GM23338 (cell line): ENCODE measurements around the gene NPHS2. TPM values are rescaled to one million over a fixed set of nuclear protein-coding genes. Genes with fewer than 3 reads are reported as not detected.

Experiments used
- ATAC-seq: fragments of 200-7000 bp; cut with Tn5 transposase; 3 replicates; pipeline ENCODE4 v1.9.1; 2020
- DNase-seq: peaks from one replicate; pipeline ENCODE4 v3.0.0-alpha.2; 2015; ENCODE audit warnings: low spot score
- H2AFZ ChIP-seq: fragments of 200-600 bp; sonication (generic); 2 replicates; pipeline ENCODE4 v1.8.0; 2016; ENCODE audit warnings: antibody characterized with exemption, mild to moderate bottlenecking, moderate library complexity
- H3F3A ChIP-seq: fragments of 200-600 bp; sonication (generic); replicated peaks from 2 replicates; pipeline ENCODE4 v1.8.0; 2017; ENCODE audit warnings: antibody characterized with exemption, mixed run types, low read depth
- H3K27ac ChIP-seq: fragments of 200-600 bp; sonication (generic); 2 replicates; pipeline ENCODE4 v1.6.1; 2016; ENCODE audit warnings: low read depth
- H3K27me3 ChIP-seq: fragments of 200-600 bp; sonication (generic); 2 replicates; pipeline ENCODE4 v1.8.0; 2016; ENCODE audit warnings: mild to moderate bottlenecking, mixed run types, moderate library complexity; ENCODE audit not compliant: insufficient read depth
- H3K36me3 ChIP-seq: fragments of 200-600 bp; sonication (generic); 2 replicates; pipeline ENCODE4 v1.8.0; 2016; ENCODE audit warnings: mild to moderate bottlenecking; ENCODE audit not compliant: insufficient read depth
- H3K4me1 ChIP-seq: fragments of 200-600 bp; sonication (generic); 2 replicates; pipeline ENCODE4 v1.8.0; 2016; ENCODE audit warnings: mild to moderate bottlenecking, moderate library complexity; ENCODE audit not compliant: insufficient read depth
- H3K4me2 ChIP-seq: fragments of 200-600 bp; sonication (generic); 2 replicates; pipeline ENCODE4 v1.7.1; 2017; ENCODE audit warnings: mixed run types
- H3K4me3 ChIP-seq: fragments of 200-600 bp; sonication (generic); 2 replicates; pipeline ENCODE4 v1.6.1; 2016; ENCODE audit warnings: mixed run types
- H3K79me2 ChIP-seq: fragments of 200-600 bp; sonication (generic); replicated peaks from 2 replicates; pipeline ENCODE4 v1.8.0; 2017; ENCODE audit warnings: mild to moderate bottlenecking; ENCODE audit not compliant: insufficient read depth
- H3K9me2 ChIP-seq: fragments of 200-600 bp; sonication (generic); 2 replicates; pipeline ENCODE4 v1.8.0; 2017; ENCODE audit not compliant: insufficient read depth
- H4K20me1 ChIP-seq: fragments of 200-600 bp; sonication (generic); replicated peaks from 2 replicates; pipeline ENCODE4 v1.8.0; 2017; ENCODE audit warnings: mild to moderate bottlenecking; ENCODE audit not compliant: insufficient read depth
- H3K27ac Mint-ChIP-seq: 2 replicates; pipeline ENCODE4 v1.8.0; 2020; ENCODE audit warnings: inconsistent platforms, mild to moderate bottlenecking, moderate library complexity, mixed read lengths
- H3K27me3 Mint-ChIP-seq: 3 replicates; pipeline ENCODE4 v1.8.0; 2022; ENCODE audit warnings: low read depth, mild to moderate bottlenecking, moderate library complexity, mixed read lengths, inconsistent platforms; ENCODE audit not compliant: insufficient read depth, poor library complexity
- H3K36me3 Mint-ChIP-seq: 3 replicates; pipeline ENCODE4 v1.8.0; 2021; ENCODE audit warnings: low read depth, mild to moderate bottlenecking, inconsistent platforms, moderate library complexity, mixed read lengths
- H3K4me1 Mint-ChIP-seq: 3 replicates; pipeline ENCODE4 v1.8.0; 2020; ENCODE audit warnings: mild to moderate bottlenecking, inconsistent platforms, mixed read lengths
- H3K4me3 Mint-ChIP-seq: 3 replicates; pipeline ENCODE4 v1.8.0; 2021; ENCODE audit warnings: moderate library complexity, mild to moderate bottlenecking, inconsistent platforms, mixed read lengths
- H3K9me3 Mint-ChIP-seq: 3 replicates; pipeline ENCODE4 v1.8.0; 2020; ENCODE audit warnings: moderate library complexity, mild to moderate bottlenecking, inconsistent platforms, mixed read lengths
- CREB1 ChIP-seq: fragments of 250-450 bp; sonication (Bioruptor Pico); IDR thresholded peaks from 2 replicates; pipeline ENCODE4 v1.5.0; 2020; ENCODE audit warnings: low read depth, mild to moderate bottlenecking, moderate library complexity
- EZH2 ChIP-seq: fragments of 200-600 bp; sonication (generic); IDR thresholded peaks from one replicate; pipeline ENCODE4 v1.8.0; 2017; ENCODE audit warnings: antibody characterized with exemption, mild to moderate bottlenecking, low read depth; ENCODE audit not compliant: unreplicated experiment
- EZH2phosphoT487 ChIP-seq: fragments of 200-600 bp; sonication (generic); IDR thresholded peaks from one replicate; pipeline ENCODE4 v1.8.1; 2018; ENCODE audit warnings: antibody characterized with exemption; ENCODE audit not compliant: unreplicated experiment
- JUNB ChIP-seq: IDR thresholded peaks from one replicate; pipeline ENCODE4 v1.6.1; 2016; ENCODE audit warnings: antibody characterized with exemption; ENCODE audit not compliant: unreplicated experiment
- NANOG ChIP-seq: IDR thresholded peaks from 2 replicates; pipeline ENCODE4 v1.6.1; 2016; ENCODE audit warnings: antibody characterized with exemption, borderline replicate concordance
- POLR2AphosphoS5 ChIP-seq: IDR thresholded peaks from 2 replicates; pipeline ENCODE4 v1.6.1; 2016; ENCODE audit warnings: antibody characterized with exemption, low read depth
- STAT1 ChIP-seq: IDR thresholded peaks from one replicate; pipeline ENCODE4 v1.6.1; 2016; ENCODE audit warnings: antibody characterized with exemption; ENCODE audit not compliant: unreplicated experiment
- ZNF114 ChIP-seq: fragments of 250-450 bp; sonication (Bioruptor Pico); IDR thresholded peaks from 2 replicates; pipeline ENCODE4 v1.5.0; 2020; ENCODE audit warnings: mild to moderate bottlenecking, moderate library complexity
- ZNF331 ChIP-seq: fragments of 250-450 bp; sonication (Bioruptor Pico); IDR thresholded peaks from 2 replicates; pipeline ENCODE4 v1.5.0; 2020; ENCODE audit warnings: low read depth, mild to moderate bottlenecking, moderate library complexity
- polyA plus RNA-seq: library from polyadenylated mRNA; unstranded; fragments of >200 nt; fragmentation: Nextera tagmentation; extraction: Ambion mirVana; gene quantifications from 2 replicates; pipeline ENCODE4 v1.2.1, GENCODE V29; 2016
- total RNA-seq: library from RNA; depleted of rRNA; stranded (reverse); fragments of >200 nt; shearing (Covaris generic); gene quantifications from 2 replicates; pipeline ENCODE4 v1.2.3, GENCODE V29; 2014
- TF ChIP-seq, protein P1 (sequence below), 2 experiments: fragments of 200-600 bp in 1 of 2; sonication (generic) in 1 of 2; conservative IDR thresholded peaks; 2 replicates each; pipeline versions ENCODE4 v1.5.1 to v1.6.1; 2016 to 2017; ENCODE audit warnings: antibody characterized with exemption in 2 of 2, low read depth in 2 of 2, mild to moderate bottlenecking in 2 of 2, moderate library complexity in 1 of 2
- TF ChIP-seq, protein P2 (sequence below): fragments of 250-450 bp; sonication (Bioruptor Pico); IDR thresholded peaks from 2 replicates; pipeline ENCODE4 v1.5.0; 2020; ENCODE audit warnings: mild to moderate bottlenecking, moderate library complexity
- TF ChIP-seq, protein P3 (sequence below): IDR thresholded peaks from one replicate; pipeline ENCODE4 v1.6.1; 2018; ENCODE audit warnings: antibody characterized with exemption; ENCODE audit not compliant: unreplicated experiment
- TF ChIP-seq, protein P4 (sequence below): IDR thresholded peaks from 2 replicates; pipeline ENCODE4 v1.6.1; 2016; ENCODE audit warnings: antibody characterized with exemption

Gene NPHS2
- total and polyA plus RNA-seq, 2 experiments from 2014 or later, result not detected

DNA sequence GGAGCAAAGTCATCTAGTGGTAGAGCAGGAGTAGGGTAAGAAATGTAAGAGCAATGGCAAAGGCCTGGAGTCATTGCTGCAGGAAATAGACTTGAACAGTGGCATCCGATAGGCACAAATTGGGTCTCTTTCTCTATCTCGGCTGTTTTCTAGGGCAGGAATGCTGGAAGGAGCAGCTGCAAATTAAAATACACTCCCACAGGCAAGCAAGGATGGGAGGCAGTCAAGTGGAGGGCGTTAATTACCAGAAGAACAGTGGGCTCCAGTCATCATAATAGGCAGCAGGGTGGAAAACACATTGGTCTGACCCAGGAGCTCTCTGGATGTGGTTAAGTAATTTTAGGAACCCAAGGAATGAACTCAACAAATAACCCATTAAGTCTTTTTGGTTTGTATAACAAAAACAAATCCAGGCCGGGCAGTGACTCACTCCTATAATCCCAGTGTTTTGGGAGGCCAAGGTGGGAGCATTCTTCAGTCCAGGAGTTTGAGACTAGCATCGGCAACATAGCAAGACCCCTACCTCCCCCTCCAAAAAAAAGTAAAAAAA, 8.1 kb upstream of the NPHS2 start:
- Histone ChIP-seq H3K27ac (no peak overlapping the region), H3K4me2 (no peak overlapping the region), H3K27me3 (peaks cover 45% of the 10 kb centered on the region), H3K9me2 (peaks cover 7% of the 10 kb centered on the region; the same call in 1 of the 2 replicates), H3K36me3 (no peaks in the 10 kb centered on the region), H3K79me2 (no peaks in the 10 kb centered on the region), H2AFZ (no peak overlapping the region), H3K4me3 (no peak overlapping the region), H3K4me1 (no peaks in the 10 kb centered on the region; the same call in 1 of the 2 replicates), H4K20me1 (no peaks in the 10 kb centered on the region), H3F3A (no peaks in the 10 kb centered on the region)
- no peak for TF ChIP-seq CREB1
- TF ChIP-seq EZH2, result no peak
- TF ChIP-seq, protein P1, sequence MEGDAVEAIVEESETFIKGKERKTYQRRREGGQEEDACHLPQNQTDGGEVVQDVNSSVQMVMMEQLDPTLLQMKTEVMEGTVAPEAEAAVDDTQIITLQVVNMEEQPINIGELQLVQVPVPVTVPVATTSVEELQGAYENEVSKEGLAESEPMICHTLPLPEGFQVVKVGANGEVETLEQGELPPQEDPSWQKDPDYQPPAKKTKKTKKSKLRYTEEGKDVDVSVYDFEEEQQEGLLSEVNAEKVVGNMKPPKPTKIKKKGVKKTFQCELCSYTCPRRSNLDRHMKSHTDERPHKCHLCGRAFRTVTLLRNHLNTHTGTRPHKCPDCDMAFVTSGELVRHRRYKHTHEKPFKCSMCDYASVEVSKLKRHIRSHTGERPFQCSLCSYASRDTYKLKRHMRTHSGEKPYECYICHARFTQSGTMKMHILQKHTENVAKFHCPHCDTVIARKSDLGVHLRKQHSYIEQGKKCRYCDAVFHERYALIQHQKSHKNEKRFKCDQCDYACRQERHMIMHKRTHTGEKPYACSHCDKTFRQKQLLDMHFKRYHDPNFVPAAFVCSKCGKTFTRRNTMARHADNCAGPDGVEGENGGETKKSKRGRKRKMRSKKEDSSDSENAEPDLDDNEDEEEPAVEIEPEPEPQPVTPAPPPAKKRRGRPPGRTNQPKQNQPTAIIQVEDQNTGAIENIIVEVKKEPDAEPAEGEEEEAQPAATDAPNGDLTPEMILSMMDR (conservative IDR thresholded peaks at IDR 0.05; ENCODE audit: low read depth in 2 of 2), result no peak
- TF ChIP-seq STAT1, result no peak
- TF ChIP-seq EZH2phosphoT487, result no peak
- TF ChIP-seq, protein P2, sequence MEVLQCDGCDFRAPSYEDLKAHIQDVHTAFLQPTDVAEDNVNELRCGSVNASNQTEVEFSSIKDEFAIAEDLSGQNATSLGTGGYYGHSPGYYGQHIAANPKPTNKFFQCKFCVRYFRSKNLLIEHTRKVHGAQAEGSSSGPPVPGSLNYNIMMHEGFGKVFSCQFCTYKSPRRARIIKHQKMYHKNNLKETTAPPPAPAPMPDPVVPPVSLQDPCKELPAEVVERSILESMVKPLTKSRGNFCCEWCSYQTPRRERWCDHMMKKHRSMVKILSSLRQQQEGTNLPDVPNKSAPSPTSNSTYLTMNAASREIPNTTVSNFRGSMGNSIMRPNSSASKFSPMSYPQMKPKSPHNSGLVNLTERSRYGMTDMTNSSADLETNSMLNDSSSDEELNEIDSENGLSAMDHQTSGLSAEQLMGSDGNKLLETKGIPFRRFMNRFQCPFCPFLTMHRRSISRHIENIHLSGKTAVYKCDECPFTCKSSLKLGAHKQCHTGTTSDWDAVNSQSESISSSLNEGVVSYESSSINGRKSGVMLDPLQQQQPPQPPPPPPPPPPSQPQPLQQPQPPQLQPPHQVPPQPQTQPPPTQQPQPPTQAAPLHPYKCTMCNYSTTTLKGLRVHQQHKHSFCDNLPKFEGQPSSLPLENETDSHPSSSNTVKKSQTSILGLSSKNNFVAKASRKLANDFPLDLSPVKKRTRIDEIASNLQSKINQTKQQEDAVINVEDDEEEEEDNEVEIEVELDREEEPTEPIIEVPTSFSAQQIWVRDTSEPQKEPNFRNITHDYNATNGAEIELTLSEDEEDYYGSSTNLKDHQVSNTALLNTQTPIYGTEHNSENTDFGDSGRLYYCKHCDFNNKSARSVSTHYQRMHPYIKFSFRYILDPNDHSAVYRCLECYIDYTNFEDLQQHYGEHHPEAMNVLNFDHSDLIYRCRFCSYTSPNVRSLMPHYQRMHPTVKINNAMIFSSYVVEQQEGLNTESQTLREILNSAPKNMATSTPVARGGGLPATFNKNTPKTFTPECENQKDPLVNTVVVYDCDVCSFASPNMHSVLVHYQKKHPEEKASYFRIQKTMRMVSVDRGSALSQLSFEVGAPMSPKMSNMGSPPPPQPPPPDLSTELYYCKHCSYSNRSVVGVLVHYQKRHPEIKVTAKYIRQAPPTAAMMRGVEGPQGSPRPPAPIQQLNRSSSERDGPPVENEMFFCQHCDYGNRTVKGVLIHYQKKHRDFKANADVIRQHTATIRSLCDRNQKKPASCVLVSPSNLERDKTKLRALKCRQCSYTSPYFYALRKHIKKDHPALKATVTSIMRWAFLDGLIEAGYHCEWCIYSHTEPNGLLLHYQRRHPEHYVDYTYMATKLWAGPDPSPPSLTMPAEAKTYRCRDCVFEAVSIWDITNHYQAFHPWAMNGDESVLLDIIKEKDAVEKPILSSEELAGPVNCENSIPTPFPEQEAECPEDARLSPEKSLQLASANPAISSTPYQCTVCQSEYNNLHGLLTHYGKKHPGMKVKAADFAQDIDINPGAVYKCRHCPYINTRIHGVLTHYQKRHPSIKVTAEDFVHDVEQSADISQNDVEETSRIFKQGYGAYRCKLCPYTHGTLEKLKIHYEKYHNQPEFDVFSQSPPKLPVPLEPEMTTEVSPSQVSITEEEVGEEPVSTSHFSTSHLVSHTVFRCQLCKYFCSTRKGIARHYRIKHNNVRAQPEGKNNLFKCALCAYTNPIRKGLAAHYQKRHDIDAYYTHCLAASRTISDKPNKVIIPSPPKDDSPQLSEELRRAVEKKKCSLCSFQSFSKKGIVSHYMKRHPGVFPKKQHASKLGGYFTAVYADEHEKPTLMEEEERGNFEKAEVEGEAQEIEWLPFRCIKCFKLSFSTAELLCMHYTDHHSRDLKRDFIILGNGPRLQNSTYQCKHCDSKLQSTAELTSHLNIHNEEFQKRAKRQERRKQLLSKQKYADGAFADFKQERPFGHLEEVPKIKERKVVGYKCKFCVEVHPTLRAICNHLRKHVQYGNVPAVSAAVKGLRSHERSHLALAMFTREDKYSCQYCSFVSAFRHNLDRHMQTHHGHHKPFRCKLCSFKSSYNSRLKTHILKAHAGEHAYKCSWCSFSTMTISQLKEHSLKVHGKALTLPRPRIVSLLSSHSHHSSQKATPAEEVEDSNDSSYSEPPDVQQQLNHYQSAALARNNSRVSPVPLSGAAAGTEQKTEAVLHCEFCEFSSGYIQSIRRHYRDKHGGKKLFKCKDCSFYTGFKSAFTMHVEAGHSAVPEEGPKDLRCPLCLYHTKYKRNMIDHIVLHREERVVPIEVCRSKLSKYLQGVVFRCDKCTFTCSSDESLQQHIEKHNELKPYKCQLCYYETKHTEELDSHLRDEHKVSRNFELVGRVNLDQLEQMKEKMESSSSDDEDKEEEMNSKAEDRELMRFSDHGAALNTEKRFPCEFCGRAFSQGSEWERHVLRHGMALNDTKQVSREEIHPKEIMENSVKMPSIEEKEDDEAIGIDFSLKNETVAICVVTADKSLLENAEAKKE (CRISPR knock-in tag), result no peak
- TF ChIP-seq, protein P3, sequence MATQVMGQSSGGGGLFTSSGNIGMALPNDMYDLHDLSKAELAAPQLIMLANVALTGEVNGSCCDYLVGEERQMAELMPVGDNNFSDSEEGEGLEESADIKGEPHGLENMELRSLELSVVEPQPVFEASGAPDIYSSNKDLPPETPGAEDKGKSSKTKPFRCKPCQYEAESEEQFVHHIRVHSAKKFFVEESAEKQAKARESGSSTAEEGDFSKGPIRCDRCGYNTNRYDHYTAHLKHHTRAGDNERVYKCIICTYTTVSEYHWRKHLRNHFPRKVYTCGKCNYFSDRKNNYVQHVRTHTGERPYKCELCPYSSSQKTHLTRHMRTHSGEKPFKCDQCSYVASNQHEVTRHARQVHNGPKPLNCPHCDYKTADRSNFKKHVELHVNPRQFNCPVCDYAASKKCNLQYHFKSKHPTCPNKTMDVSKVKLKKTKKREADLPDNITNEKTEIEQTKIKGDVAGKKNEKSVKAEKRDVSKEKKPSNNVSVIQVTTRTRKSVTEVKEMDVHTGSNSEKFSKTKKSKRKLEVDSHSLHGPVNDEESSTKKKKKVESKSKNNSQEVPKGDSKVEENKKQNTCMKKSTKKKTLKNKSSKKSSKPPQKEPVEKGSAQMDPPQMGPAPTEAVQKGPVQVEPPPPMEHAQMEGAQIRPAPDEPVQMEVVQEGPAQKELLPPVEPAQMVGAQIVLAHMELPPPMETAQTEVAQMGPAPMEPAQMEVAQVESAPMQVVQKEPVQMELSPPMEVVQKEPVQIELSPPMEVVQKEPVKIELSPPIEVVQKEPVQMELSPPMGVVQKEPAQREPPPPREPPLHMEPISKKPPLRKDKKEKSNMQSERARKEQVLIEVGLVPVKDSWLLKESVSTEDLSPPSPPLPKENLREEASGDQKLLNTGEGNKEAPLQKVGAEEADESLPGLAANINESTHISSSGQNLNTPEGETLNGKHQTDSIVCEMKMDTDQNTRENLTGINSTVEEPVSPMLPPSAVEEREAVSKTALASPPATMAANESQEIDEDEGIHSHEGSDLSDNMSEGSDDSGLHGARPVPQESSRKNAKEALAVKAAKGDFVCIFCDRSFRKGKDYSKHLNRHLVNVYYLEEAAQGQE, result no peak
- TF ChIP-seq JUNB, result no peak
- TF ChIP-seq ZNF331 (CRISPR knock-in tag), result no peak
- no peak for TF ChIP-seq POLR2AphosphoS5
- TF ChIP-seq NANOG, result no peak
- TF ChIP-seq ZNF114 (CRISPR knock-in tag), result no peak
- TF ChIP-seq, protein P4, sequence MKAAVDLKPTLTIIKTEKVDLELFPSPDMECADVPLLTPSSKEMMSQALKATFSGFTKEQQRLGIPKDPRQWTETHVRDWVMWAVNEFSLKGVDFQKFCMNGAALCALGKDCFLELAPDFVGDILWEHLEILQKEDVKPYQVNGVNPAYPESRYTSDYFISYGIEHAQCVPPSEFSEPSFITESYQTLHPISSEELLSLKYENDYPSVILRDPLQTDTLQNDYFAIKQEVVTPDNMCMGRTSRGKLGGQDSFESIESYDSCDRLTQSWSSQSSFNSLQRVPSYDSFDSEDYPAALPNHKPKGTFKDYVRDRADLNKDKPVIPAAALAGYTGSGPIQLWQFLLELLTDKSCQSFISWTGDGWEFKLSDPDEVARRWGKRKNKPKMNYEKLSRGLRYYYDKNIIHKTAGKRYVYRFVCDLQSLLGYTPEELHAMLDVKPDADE, result no peak
- peaks cover 32% of the 10 kb centered on the region for H3K27me3 Mint-ChIP-seq
- no peak for DNase-seq
- H3K4me1 Mint-ChIP-seq, result peaks cover 14% of the 10 kb centered on the region
- ATAC-seq, result no peak
- H3K4me3 Mint-ChIP-seq, result no peak overlapping the region
- no peak overlapping the region for H3K27ac Mint-ChIP-seq
- peaks cover 6% of the 10 kb centered on the region; the same call in 1 of the 3 replicates for H3K9me3 Mint-ChIP-seq
- H3K36me3 Mint-ChIP-seq, result no peaks in the 10 kb centered on the region
